ENCODE measurements around the gene BTN1A1.

DNA sequence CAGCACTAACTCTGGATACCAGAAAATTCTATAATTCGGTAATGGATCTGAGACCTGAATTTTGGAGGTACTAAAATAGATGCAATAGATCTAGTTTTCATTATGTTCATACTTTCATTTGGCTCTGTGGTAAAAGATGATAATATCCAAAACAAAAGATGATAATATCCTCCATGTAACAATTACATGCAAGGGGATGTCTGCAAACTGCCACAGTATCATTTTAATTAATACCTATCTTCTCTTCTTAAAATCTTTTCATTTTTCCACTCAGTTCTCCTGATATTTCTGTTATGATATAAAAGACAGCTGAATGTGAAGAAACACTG is 26.7 kb upstream of the BTN1A1 start:
- TF ChIP-seq, protein P1, sequence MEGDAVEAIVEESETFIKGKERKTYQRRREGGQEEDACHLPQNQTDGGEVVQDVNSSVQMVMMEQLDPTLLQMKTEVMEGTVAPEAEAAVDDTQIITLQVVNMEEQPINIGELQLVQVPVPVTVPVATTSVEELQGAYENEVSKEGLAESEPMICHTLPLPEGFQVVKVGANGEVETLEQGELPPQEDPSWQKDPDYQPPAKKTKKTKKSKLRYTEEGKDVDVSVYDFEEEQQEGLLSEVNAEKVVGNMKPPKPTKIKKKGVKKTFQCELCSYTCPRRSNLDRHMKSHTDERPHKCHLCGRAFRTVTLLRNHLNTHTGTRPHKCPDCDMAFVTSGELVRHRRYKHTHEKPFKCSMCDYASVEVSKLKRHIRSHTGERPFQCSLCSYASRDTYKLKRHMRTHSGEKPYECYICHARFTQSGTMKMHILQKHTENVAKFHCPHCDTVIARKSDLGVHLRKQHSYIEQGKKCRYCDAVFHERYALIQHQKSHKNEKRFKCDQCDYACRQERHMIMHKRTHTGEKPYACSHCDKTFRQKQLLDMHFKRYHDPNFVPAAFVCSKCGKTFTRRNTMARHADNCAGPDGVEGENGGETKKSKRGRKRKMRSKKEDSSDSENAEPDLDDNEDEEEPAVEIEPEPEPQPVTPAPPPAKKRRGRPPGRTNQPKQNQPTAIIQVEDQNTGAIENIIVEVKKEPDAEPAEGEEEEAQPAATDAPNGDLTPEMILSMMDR (IDR thresholded peaks at IDR 0.05; ENCODE audit: insufficient read depth, low read length) = no peak
- no peak for TF ChIP-seq SPI1 (IDR thresholded peaks at IDR 0.05; ENCODE audit: borderline replicate concordance, low read depth)
- TF ChIP-seq, protein P2, sequence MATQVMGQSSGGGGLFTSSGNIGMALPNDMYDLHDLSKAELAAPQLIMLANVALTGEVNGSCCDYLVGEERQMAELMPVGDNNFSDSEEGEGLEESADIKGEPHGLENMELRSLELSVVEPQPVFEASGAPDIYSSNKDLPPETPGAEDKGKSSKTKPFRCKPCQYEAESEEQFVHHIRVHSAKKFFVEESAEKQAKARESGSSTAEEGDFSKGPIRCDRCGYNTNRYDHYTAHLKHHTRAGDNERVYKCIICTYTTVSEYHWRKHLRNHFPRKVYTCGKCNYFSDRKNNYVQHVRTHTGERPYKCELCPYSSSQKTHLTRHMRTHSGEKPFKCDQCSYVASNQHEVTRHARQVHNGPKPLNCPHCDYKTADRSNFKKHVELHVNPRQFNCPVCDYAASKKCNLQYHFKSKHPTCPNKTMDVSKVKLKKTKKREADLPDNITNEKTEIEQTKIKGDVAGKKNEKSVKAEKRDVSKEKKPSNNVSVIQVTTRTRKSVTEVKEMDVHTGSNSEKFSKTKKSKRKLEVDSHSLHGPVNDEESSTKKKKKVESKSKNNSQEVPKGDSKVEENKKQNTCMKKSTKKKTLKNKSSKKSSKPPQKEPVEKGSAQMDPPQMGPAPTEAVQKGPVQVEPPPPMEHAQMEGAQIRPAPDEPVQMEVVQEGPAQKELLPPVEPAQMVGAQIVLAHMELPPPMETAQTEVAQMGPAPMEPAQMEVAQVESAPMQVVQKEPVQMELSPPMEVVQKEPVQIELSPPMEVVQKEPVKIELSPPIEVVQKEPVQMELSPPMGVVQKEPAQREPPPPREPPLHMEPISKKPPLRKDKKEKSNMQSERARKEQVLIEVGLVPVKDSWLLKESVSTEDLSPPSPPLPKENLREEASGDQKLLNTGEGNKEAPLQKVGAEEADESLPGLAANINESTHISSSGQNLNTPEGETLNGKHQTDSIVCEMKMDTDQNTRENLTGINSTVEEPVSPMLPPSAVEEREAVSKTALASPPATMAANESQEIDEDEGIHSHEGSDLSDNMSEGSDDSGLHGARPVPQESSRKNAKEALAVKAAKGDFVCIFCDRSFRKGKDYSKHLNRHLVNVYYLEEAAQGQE (IDR thresholded peaks at IDR 0.05; ENCODE audit: insufficient replicate concordance, low read depth) = no peak

All from HL-60 (cell line).